Measurements from ENCODE around the gene CRNN. TPM values are rescaled to one million over a fixed set of nuclear protein-coding genes. Genes with fewer than 3 reads are reported as not detected.

The CRNN gene
- total and polyA plus RNA-seq, 9 donors: 0.46 TPM; not detected in 8

DNA sequence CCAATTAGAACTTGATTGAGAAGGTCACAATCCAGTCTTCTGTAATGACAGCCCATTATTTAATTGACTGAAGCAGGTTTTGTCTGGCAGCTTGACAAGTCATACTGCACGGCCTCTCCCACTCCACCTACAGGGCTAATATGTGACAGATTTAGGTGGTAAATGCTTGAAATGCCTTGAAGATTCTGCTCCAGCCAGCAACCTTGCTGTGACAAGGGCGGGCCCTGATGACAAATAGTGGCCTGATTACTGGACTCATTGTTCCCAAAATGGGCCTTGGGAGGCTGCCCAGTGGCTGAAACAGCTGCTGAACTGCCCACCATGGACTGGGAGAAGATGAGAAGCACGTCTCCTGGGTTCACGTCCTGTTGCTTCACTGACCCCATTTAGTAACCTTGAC is 30.0 kb upstream of the CRNN start:
- Histone ChIP-seq H3K36me3 (no peaks in the 10 kb centered on the region), H3K4me3 (no peak overlapping the region), H3K27ac (no peak overlapping the region), H3K4me1 (ENCODE audit: insufficient read depth) (no peaks in the 10 kb centered on the region), H3K9me3 (no peaks in the 10 kb centered on the region), H3K27me3 (no peaks in the 10 kb centered on the region)
- intact Hi-C loops (cut with DNase I): no loop called here
- DNase-seq: no peak
- TF ChIP-seq POLR2A (IDR thresholded peaks at IDR 0.05) (no peak), EP300 (IDR thresholded peaks at IDR 0.05) (no peak)
- TF ChIP-seq, protein P1, sequence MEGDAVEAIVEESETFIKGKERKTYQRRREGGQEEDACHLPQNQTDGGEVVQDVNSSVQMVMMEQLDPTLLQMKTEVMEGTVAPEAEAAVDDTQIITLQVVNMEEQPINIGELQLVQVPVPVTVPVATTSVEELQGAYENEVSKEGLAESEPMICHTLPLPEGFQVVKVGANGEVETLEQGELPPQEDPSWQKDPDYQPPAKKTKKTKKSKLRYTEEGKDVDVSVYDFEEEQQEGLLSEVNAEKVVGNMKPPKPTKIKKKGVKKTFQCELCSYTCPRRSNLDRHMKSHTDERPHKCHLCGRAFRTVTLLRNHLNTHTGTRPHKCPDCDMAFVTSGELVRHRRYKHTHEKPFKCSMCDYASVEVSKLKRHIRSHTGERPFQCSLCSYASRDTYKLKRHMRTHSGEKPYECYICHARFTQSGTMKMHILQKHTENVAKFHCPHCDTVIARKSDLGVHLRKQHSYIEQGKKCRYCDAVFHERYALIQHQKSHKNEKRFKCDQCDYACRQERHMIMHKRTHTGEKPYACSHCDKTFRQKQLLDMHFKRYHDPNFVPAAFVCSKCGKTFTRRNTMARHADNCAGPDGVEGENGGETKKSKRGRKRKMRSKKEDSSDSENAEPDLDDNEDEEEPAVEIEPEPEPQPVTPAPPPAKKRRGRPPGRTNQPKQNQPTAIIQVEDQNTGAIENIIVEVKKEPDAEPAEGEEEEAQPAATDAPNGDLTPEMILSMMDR (IDR thresholded peaks at IDR 0.05): no peak
- 39 to 48% (median 42%) methylated on average over 4 of the region's 4 CpGs for WGBS, 3 donors

GRCh38 chr1:152442765-152443164 is 28.7 kb upstream of the CRNN start:
- Histone ChIP-seq H3K4me3 (no peak overlapping the region), H3K27ac (no peak overlapping the region), H3K27me3 (no peaks in the 10 kb centered on the region), H3K9me3 (no peaks in the 10 kb centered on the region), H3K36me3 (no peaks in the 10 kb centered on the region), H3K4me1 (ENCODE audit: insufficient read depth) (no peaks in the 10 kb centered on the region)
- no peak for DNase-seq
- 31 to 39% (median 38%) methylated on average over 3 of the region's 3 CpGs for WGBS, 3 donors
- TF ChIP-seq, protein P1 (IDR thresholded peaks at IDR 0.05): no peak
- TF ChIP-seq EP300 (IDR thresholded peaks at IDR 0.05): no peak
- no peak for TF ChIP-seq POLR2A (IDR thresholded peaks at IDR 0.05)
- intact Hi-C loops (cut with DNase I): no loop called here

- Histone ChIP-seq H3K27ac (no peak overlapping the region), H3K4me1 (ENCODE audit: insufficient read depth) (no peaks in the 10 kb centered on the region), H3K27me3 (no peaks in the 10 kb centered on the region), H3K9me3 (no peaks in the 10 kb centered on the region), H3K36me3 (no peaks in the 10 kb centered on the region), H3K4me3 (no peak overlapping the region)
- no peak for TF ChIP-seq EP300 (IDR thresholded peaks at IDR 0.05)
- TF ChIP-seq, protein P1 (IDR thresholded peaks at IDR 0.05): no peak
- TF ChIP-seq POLR2A (IDR thresholded peaks at IDR 0.05): no peak
- WGBS, 3 donors: 33 to 37% (median 33%) methylated on average over 8 of the region's 8 CpGs
- intact Hi-C loops (cut with DNase I): no loop called here
- no peak for DNase-seq
These were observed 28.2 kb upstream of the CRNN start for GRCh38 chr1:152442301-152442700.

DNA sequence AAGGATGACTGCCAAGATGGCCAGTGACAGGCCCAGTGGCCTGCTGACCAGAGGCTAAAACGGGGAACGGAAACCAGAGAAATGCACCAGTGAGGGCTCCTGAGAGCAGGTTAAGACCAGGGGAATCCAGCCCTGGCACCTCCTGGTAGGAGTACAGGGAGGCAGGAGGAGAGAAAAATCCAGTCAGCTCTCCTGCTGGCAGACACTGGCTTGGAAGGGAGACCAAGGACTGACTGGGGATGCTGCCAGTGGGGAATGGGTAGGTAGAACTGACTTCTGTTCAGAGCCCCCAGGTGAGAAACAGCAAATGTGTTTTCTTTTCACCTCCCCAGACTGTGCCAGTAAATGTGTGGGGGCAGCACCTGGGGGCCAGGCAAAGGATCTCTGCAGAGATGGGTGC is 27.7 kb upstream of the CRNN start:
- Histone ChIP-seq H3K4me3 (no peak overlapping the region), H3K27me3 (no peaks in the 10 kb centered on the region), H3K4me1 (ENCODE audit: insufficient read depth) (no peaks in the 10 kb centered on the region), H3K27ac (no peak overlapping the region), H3K9me3 (no peaks in the 10 kb centered on the region), H3K36me3 (no peaks in the 10 kb centered on the region)
- intact Hi-C loops (cut with DNase I): no loop called here
- WGBS, 3 donors: 89 to 97% (median 89%) methylated on average over 2 of the region's 2 CpGs
- no peak for TF ChIP-seq POLR2A (IDR thresholded peaks at IDR 0.05)
- no peak for TF ChIP-seq EP300 (IDR thresholded peaks at IDR 0.05)
- TF ChIP-seq, protein P1 (IDR thresholded peaks at IDR 0.05): no peak
- DNase-seq: no peak

Measured in ovary (tissue), 9 donors.